ENCODE data around the gene CALN1. TPM values are rescaled to one million over a fixed set of nuclear protein-coding genes. Genes with fewer than 3 reads are reported as not detected.
A peak's percentile ranks its signal among the peaks of the same experiment; 100 is the strongest.
"Not testable (repeated sequence)": the region's sequence is repeated elsewhere in the genome, so short reads cannot be mapped to it uniquely, and the experiment has no call there.

CALN1 gene
- polyA plus RNA-seq (2012; ENCODE audit: insufficient read depth, insufficient read length, low read depth): 0.37 TPM

DNA sequence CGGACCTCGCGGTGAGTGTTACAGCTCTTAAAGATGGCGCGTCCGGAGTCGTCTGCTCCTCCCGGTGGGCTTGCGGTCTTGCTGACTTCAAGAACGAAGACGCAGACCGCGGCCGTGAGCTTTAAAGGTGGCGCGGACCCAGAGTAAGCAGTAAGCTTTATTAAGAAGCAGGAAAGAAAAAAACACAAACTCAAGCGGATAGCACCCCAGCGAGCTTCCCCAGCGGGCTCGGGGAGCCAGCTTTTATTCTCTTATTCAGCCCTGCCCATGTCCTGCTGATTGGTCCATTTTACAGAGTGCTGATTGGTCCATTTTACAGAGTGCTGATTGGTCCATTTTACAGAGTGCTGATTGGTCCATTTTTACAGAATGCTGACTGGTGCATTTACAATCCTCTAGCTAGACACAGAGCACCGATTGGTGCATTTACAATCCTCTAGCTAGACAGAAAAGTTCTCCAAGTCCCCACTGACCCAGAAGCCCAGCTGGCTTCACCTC is at the start of gene CALN1:
TSS of gene CALN1 (minus strand) at position 218 of the 498 bp plus-strand sequence.
- H3K4me3 ChIP-seq (ENCODE audit: low read depth, low read length); DNase-seq; H3K27me3 ChIP-seq; H3K9me3 ChIP-seq; H3K4me1 ChIP-seq; H3K36me3 ChIP-seq: not testable (repeated sequence)

DNA sequence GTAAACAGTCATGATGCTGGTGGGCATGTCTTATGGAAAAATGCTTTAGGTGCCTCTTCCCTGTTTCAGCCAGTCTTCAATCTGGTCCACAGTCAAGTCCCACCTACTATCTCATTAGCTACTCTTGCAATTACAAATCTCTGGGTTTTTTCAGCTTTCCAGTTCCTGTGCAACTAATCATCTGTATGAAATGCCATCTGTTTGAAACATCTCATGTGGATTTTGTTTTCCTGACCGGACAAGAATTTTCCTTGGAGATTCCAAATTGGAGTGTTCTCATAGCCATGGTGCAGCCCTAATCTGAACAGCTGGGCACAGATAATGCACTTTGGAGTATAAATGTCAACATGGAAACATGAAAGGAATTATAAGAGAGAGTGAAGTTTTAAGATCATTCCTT is 41.3 kb upstream of the CALN1 start:
- Histone ChIP-seq H3K4me1 (no peaks in the 10 kb centered on the region), H3K36me3 (no peaks in the 10 kb centered on the region), H3K4me3 (ENCODE audit: low read depth, low read length) (no peak overlapping the region), H3K27me3 (no peaks in the 10 kb centered on the region), H3K9me3 (0 out of 2 replicates have a peak, but pooled peaks cover 2% of the 10 kb centered on the region)
- DNase-seq: no peak
- TF ChIP-seq, protein P1, sequence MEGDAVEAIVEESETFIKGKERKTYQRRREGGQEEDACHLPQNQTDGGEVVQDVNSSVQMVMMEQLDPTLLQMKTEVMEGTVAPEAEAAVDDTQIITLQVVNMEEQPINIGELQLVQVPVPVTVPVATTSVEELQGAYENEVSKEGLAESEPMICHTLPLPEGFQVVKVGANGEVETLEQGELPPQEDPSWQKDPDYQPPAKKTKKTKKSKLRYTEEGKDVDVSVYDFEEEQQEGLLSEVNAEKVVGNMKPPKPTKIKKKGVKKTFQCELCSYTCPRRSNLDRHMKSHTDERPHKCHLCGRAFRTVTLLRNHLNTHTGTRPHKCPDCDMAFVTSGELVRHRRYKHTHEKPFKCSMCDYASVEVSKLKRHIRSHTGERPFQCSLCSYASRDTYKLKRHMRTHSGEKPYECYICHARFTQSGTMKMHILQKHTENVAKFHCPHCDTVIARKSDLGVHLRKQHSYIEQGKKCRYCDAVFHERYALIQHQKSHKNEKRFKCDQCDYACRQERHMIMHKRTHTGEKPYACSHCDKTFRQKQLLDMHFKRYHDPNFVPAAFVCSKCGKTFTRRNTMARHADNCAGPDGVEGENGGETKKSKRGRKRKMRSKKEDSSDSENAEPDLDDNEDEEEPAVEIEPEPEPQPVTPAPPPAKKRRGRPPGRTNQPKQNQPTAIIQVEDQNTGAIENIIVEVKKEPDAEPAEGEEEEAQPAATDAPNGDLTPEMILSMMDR (IDR thresholded peaks at IDR 0.05; ENCODE audit: low read depth, low read length): no peak

DNA sequence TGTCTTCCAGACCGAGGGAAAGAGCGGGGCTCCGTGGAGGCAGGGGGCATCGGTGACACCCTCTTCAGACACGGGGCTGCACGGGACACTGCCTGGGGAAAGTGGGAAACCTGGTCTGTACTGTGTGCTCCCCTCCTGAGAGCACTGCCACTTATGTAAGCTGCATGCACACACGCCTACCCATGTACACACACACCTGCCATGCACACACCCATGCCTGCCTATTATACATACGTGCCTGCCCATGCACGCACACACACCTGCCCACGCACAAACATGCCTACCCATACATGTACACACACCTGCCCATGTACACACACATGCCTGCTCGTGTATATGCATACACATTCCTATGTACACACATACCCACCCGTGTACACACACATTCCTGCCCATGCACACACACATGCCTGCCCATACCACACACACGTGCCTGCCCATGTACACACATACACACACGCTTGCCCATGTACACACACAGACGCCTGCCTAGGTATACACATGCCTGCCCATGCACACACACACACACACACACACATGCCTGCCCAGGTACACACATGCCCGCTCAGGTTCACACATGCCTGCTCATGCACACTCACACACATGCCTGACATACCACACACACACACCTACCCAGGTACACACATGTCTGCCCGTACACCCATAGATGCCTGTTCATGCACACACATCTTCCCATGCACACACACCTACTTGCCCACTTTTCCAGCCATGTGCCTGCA is 35.5 kb upstream of the CALN1 start:
- H3K4me3 ChIP-seq (ENCODE audit: low read depth, low read length): peak overlapping the region; percentile 29; the same call in 1 of the 2 replicates
- no peak for DNase-seq
- TF ChIP-seq, protein P1 (IDR thresholded peaks at IDR 0.05; ENCODE audit: low read depth, low read length): no peak
- no peaks in the 10 kb centered on the region for H3K36me3 ChIP-seq
- peaks cover 10% of the 10 kb centered on the region for H3K27me3 ChIP-seq
- H3K9me3 ChIP-seq: no peaks in the 10 kb centered on the region
- no peaks in the 10 kb centered on the region for H3K4me1 ChIP-seq

DNA sequence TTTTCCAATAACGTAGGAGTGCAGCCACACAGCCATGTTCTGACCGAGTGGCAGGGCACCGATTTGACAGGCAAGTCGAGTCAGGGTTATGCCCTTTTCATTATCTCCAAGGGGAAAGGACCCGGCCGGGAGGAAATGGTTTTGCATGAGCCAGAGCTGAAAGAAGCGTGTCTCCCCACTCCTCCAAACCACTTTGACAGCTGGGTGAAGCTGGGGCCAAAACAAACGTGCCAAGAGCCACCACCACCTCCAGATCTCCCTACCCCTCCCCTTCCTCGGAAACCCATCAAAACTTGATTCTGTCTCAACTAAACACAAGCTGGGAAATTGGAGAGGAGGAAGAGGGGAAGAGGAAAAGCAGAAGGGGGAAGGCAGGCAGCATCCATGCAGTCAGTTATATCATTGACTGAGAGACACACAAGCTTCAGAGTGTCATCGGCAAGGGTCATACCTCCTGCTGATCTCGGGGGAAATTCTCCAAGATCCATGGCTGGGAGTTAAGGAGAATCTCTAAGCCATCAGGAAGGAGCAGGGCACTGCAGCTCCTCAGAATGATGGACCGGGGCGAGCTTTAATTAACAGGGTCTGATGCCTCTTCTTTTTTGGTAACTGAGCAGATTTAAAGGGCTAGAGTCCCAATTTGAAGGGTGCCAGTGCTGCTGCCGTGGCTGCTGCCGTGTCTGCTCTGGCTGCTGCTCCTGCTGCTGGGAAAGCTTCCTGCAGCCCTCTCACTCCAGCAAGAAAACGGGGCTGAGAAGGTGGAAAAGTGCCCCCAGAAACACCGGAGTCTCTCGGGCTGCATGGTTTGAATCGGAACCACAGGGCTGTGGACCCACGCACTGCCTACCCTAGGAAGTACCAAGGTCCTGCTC is 34.7 kb upstream of the CALN1 start:
- Histone ChIP-seq H3K4me3 (ENCODE audit: low read depth, low read length) (peak overlapping the region; percentile 29), H3K9me3 (no peaks in the 10 kb centered on the region), H3K36me3 (no peaks in the 10 kb centered on the region), H3K4me1 (no peaks in the 10 kb centered on the region), H3K27me3 (peaks cover 10% of the 10 kb centered on the region)
- no peak for DNase-seq
- TF ChIP-seq, protein P1 (IDR thresholded peaks at IDR 0.05; ENCODE audit: low read depth, low read length): no peak

DNA sequence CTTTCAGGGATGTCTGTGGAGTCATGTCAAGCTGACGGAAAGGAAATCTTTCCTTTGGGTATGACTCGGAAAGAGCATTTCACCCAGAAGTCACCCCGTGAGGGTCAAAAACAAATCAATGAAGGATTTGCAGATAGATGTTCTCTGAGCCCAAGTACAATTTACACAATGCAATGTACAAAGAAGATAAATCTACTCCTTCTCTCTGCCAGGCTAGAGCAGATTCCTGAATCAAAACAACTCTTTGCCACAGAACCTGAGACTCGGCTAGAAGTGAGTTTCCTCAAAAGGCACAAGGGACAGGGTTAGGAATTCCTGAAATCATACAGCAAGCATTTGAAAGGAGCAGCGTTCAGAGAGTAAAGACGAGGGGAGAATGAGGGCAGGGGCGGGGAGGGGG is 34.0 kb upstream of the CALN1 start:
- H3K9me3 ChIP-seq: no peaks in the 10 kb centered on the region
- peaks cover 10% of the 10 kb centered on the region for H3K27me3 ChIP-seq
- DNase-seq: no peak
- no peak overlapping the region for H3K4me3 ChIP-seq (ENCODE audit: low read depth, low read length)
- no peaks in the 10 kb centered on the region for H3K36me3 ChIP-seq
- TF ChIP-seq, protein P1 (IDR thresholded peaks at IDR 0.05; ENCODE audit: low read depth, low read length): no peak
- H3K4me1 ChIP-seq: no peaks in the 10 kb centered on the region

DNA sequence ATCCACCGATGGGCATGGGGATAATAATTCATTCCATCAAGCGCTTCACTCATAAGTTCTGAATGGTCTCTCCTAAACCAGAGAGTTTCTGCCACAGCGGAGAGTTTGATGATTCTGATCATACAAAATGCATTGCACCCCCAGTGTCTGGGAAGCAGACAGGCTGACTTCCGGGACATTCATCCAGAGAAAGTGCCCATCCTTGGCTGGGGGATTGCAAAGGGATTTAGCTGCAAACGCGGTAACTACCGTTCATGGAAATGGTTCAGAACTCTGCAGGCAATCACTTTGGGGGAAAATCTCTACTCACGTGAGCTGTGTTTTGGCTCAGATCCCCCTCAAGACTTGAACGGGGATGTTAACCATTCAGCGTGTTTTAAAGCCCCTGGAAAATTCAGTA is 33.4 kb upstream of the CALN1 start:
- H3K27me3 ChIP-seq: peaks cover 10% of the 10 kb centered on the region
- DNase-seq: no peak
- H3K9me3 ChIP-seq: no peaks in the 10 kb centered on the region
- no peaks in the 10 kb centered on the region for H3K36me3 ChIP-seq
- H3K4me1 ChIP-seq: no peaks in the 10 kb centered on the region
- no peak overlapping the region for H3K4me3 ChIP-seq (ENCODE audit: low read depth, low read length)
- TF ChIP-seq, protein P1 (IDR thresholded peaks at IDR 0.05; ENCODE audit: low read depth, low read length): no peak
